AG10803 (cell line): ENCODE data around the gene ACVR1B.

Source experiments
- DNase-seq: peaks from one replicate; pipeline ENCODE4 v3.0.0; 2010; ENCODE audit warnings: low read depth
- H3K4me3 ChIP-seq: 2 replicates; pipeline ENCODE4 v1.5.1; 2011; ENCODE audit warnings: mild to moderate bottlenecking, low read length, control low read depth
- TF ChIP-seq, protein P1 (sequence below): conservative IDR thresholded peaks from 2 replicates; pipeline ENCODE4 v1.5.1; 2011; ENCODE audit warnings: mild to moderate bottlenecking, low read length, control low read depth, inconsistent platforms

Gene ACVR1B

DNA sequence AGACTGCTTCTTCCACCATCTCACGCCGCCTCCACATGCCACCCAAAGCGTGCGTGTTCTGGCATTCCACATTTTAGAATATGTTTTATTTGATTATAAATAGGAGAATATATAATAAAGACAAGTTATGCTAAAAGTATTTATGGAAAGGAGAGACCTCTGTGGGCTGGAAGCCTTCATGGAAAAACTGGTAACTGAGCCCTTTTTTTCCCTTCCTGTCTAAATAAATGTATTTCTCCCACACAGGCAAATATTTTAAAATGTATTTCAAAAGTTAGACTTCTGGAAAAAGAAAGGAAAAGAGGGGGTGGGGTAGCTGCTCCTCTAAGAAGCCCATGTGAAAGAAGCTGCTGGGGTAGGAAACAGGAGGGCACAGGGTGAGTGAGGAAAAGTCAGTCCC, 83.7 kb downstream of the ACVR1B start:
- no peak for DNase-seq
- H3K4me3 ChIP-seq: no peak overlapping the region
- TF ChIP-seq, protein P1, sequence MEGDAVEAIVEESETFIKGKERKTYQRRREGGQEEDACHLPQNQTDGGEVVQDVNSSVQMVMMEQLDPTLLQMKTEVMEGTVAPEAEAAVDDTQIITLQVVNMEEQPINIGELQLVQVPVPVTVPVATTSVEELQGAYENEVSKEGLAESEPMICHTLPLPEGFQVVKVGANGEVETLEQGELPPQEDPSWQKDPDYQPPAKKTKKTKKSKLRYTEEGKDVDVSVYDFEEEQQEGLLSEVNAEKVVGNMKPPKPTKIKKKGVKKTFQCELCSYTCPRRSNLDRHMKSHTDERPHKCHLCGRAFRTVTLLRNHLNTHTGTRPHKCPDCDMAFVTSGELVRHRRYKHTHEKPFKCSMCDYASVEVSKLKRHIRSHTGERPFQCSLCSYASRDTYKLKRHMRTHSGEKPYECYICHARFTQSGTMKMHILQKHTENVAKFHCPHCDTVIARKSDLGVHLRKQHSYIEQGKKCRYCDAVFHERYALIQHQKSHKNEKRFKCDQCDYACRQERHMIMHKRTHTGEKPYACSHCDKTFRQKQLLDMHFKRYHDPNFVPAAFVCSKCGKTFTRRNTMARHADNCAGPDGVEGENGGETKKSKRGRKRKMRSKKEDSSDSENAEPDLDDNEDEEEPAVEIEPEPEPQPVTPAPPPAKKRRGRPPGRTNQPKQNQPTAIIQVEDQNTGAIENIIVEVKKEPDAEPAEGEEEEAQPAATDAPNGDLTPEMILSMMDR: no peak

GRCh38 chr12:52035926-52036325, 84.4 kb downstream of the ACVR1B start:
- H3K4me3 ChIP-seq: no peak overlapping the region
- TF ChIP-seq, protein P1: no peak

GRCh38 chr12:52036587-52037171, 85.2 kb downstream of the ACVR1B start:
- TF ChIP-seq, protein P1: no peak
- peak; percentile 78 for DNase-seq

More at GRCh38 chr12:52035926-52036325, 84.4 kb downstream of the ACVR1B start:
- DNase-seq: no peak

DNA sequence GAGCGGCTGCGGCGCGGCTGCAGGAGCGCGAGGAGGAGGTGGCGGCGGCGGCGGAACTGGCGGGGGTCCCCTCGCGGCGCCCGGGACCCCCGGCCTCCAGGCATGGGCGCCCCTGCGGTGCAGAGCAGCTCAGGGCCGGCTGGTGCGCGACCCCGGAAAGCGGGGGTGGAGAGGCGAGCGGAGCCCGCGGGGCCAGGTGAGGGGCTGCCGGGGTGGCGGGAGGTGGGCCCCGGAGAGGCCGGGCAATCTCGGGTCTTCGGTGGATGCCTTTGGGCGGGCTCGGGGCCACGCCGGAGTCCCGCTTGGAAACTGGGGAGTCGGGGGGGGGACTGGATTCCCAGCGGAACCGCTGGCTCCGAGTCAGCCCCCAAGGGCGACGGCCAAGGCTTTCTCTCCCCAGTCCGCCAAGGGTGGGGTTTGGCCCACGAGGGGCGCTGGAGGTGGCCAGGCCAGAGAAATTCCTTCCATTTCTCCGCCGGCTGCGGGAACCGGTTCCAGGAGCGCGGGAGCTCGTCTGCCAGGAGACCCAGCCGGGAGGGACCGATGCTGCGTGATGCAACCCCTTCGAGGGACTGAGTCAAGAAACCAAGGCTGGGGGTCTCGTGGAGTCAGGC, 85.9 kb downstream of the ACVR1B start:
- peak overlapping the region; percentile 79 for H3K4me3 ChIP-seq
- TF ChIP-seq, protein P1: 0 out of 2 replicates have a peak, but pooled peaks have one; percentile 14
- DNase-seq: peak; percentile 67

More at GRCh38 chr12:52036587-52037171, 85.2 kb downstream of the ACVR1B start:
- H3K4me3 ChIP-seq: peak overlapping the region; percentile 53

DNA sequence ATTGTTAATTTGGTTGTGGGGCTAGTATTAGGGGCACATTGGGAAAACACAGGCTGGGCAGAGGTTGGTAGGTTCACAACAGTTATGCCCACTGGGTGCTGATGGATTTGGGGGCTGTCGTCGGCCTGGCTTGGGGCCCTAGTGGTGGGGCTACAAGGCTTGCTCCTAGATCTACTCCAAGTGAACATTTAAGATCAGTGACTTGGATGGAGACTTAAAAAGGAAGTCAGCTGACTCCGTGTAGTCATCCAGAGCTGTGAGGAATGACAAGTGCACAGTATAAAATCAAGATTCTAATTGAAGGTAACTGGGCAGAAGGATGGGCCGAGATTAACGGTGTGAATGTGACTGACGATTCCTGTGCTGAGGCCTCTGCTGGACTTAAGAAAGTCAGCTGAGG, 86.9 kb downstream of the ACVR1B start:
- TF ChIP-seq, protein P1: no peak
- peak overlapping the region; percentile 40 for H3K4me3 ChIP-seq
- no peak for DNase-seq

DNA sequence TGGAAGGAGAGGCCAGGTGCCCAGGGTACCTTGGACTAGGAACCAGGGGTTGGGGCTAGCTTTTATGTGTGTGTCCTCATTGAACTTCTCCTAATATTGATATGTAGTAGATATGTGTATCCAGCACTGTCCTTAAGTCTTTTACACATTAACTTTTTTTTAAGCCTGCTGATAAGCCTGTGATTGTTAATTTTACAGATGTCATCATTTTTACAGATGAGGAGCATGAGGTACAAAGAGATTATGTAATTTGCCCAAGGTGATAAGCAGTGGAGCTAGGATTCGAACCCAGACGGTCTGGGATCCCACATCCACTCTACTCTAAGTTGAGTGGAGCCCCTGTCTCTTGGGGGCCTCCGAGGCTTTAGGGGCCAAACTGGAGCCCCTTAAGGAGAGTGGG, 89.5 kb downstream of the ACVR1B start:
- H3K4me3 ChIP-seq: no peak overlapping the region
- no peak for DNase-seq
- TF ChIP-seq, protein P1: no peak

DNA sequence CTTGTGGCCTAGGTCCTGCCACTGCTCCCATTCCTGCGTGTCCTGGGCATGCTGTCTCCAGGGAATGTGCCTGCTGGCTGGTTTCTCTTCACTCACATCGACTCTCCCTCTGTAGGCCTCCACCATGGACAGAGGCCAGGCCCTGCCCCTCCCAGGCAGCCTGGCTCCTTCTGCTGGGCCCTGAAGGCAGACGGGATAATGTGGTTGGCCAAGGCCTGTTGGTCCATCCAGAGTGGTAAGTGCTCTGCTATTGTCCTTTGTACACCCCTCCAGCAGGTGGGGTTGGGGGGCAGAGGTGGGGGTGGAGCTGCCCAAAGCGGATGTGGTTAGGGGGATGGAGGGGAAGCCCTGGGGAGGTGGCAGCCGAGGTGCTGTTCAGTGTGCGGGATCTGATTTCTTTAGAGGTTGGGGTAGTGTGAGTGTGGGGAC, 90.2 kb downstream of the ACVR1B start:
- TF ChIP-seq, protein P1: no peak
- DNase-seq: peak; percentile 70

More for the DNA sequence above, 90.2 kb downstream of the ACVR1B start:
- no peak overlapping the region for H3K4me3 ChIP-seq
